OCI-LY3 (cell line): ENCODE data around the gene BMP8B.

Experiments
- H2AFZ ChIP-seq: fragments of 200-600, 300-600 bp; shearing (Covaris generic); 2 replicates; pipeline ENCODE4 v1.6.0; 2014; ENCODE audit warnings: antibody characterized with exemption, low read depth, low read length
- H3K27ac ChIP-seq: fragments of 200-600, 300-600 bp; sonication (generic); 2 replicates; pipeline ENCODE4 v1.5.1; 2014; ENCODE audit warnings: mild to moderate bottlenecking, low read length, moderate library complexity, mixed read lengths
- H3K27me3 ChIP-seq: fragments of 200-600, 300-600 bp; sonication (generic); 2 replicates; pipeline ENCODE4 v1.6.1; 2014; ENCODE audit warnings: low read depth, low read length, mixed read lengths
- H3K36me3 ChIP-seq: fragments of 200-600, 300-600 bp; sonication (generic); replicated peaks from 2 replicates; pipeline ENCODE3; 2014; ENCODE audit warnings: low read depth, low read length, mixed read lengths
- H3K4me1 ChIP-seq: fragments of 300-600, 200-600 bp; sonication (generic); 2 replicates; pipeline ENCODE4 v1.6.1; 2014; ENCODE audit warnings: low read length, mixed read lengths
- H3K4me2 ChIP-seq: fragments of 200-600, 300-600 bp; sonication (generic); 2 replicates; pipeline ENCODE4 v1.6.1; 2014; ENCODE audit warnings: low read length, mixed read lengths
- H3K4me3 ChIP-seq: fragments of 300-600, 200-600 bp; sonication (generic); 2 replicates; pipeline ENCODE4 v1.5.1; 2014; ENCODE audit warnings: antibody characterized with exemption, mild to moderate bottlenecking, low read length, moderate library complexity
- H3K79me2 ChIP-seq: fragments of 300-600, 200-600 bp; shearing (Covaris generic); 2 replicates; pipeline ENCODE4 v1.6.1; 2014; ENCODE audit warnings: mild to moderate bottlenecking, low read length, mixed read lengths
- H3K9ac ChIP-seq: fragments of 300-600, 200-600 bp; shearing (Covaris generic); 2 replicates; pipeline ENCODE4 v1.6.0; 2014; ENCODE audit warnings: mild to moderate bottlenecking, low read length, moderate library complexity
- H3K9me3 ChIP-seq: fragments of 200-600, 300-600 bp; shearing (Covaris generic); 2 replicates; pipeline ENCODE4 v1.6.1; 2014; ENCODE audit warnings: low read length, mixed read lengths; ENCODE audit not compliant: insufficient read depth
- H4K20me1 ChIP-seq: fragments of 200-600, 300-600 bp; sonication (generic); 2 replicates; pipeline ENCODE4 v1.6.1; 2016; ENCODE audit warnings: low read length, mixed read lengths; ENCODE audit not compliant: insufficient read depth
- EZH2phosphoT487 ChIP-seq: fragments of 200-600 bp; shearing (Covaris generic); IDR thresholded peaks from 2 replicates; pipeline ENCODE4 v1.6.1; 2018; ENCODE audit warnings: antibody characterized with exemption, mixed run types, low read depth
- TF ChIP-seq, protein P1 (sequence below): fragments of 200-600, 300-600 bp; sonication (generic); IDR thresholded peaks from 2 replicates; pipeline ENCODE4 v1.5.1; 2014; ENCODE audit warnings: antibody characterized with exemption, low read length, low read depth

The BMP8B gene

DNA sequence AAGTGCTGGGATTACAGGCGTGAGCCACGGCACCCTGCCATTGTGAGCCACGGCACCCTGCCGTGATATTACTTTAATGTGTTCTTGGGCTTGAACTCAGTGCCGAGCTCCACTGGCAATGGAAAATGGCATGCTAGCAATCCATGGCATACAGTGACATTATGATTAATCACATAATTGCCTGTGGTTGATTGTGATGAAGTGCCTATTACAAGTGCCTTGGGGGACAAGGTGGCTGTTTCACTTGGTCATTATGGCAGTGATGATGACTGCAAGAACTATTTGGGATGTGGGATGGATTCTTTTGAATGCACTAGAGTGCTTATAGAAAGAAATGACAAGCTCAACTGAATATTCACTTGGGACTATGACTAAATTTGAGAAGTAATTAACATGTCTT, 75.1 kb downstream of the BMP8B start:
- Histone ChIP-seq H4K20me1 (no peaks in the 10 kb centered on the region), H3K27ac (no peak overlapping the region), H3K9ac (no peak overlapping the region), H3K36me3 (no peaks in the 10 kb centered on the region), H3K9me3 (no peaks in the 10 kb centered on the region), H3K4me2 (no peak overlapping the region), H3K27me3 (peaks cover 10% of the 10 kb centered on the region), H3K79me2 (no peaks in the 10 kb centered on the region), H3K4me1 (no peaks in the 10 kb centered on the region), H2AFZ (no peak overlapping the region), H3K4me3 (no peak overlapping the region)
- TF ChIP-seq, protein P1, sequence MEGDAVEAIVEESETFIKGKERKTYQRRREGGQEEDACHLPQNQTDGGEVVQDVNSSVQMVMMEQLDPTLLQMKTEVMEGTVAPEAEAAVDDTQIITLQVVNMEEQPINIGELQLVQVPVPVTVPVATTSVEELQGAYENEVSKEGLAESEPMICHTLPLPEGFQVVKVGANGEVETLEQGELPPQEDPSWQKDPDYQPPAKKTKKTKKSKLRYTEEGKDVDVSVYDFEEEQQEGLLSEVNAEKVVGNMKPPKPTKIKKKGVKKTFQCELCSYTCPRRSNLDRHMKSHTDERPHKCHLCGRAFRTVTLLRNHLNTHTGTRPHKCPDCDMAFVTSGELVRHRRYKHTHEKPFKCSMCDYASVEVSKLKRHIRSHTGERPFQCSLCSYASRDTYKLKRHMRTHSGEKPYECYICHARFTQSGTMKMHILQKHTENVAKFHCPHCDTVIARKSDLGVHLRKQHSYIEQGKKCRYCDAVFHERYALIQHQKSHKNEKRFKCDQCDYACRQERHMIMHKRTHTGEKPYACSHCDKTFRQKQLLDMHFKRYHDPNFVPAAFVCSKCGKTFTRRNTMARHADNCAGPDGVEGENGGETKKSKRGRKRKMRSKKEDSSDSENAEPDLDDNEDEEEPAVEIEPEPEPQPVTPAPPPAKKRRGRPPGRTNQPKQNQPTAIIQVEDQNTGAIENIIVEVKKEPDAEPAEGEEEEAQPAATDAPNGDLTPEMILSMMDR = no peak
- no peak for TF ChIP-seq EZH2phosphoT487

DNA sequence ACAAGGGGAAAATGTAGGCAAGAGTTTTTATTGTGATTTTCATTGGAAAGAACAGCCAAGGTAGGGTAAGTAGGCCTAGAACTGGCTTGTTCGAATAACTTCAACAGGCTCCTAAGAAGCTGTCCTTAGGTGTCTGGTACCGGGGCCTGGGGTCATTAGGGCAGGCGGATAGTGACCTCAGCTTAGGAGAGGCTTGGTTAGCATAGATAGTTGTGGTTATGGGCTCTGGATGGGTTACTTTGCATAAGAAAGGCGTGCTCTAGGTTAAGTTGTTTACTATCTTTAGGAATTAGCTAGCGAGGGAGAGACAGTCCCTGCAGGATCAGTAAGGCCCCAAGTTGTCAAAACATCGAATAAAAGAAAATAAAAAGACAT, 76.7 kb downstream of the BMP8B start:
- H3K9ac ChIP-seq = no peak overlapping the region
- H3K27me3 ChIP-seq = peaks cover 2% of the 10 kb centered on the region
- H3K9me3 ChIP-seq = no peaks in the 10 kb centered on the region
- H4K20me1 ChIP-seq = no peaks in the 10 kb centered on the region
- H3K4me3 ChIP-seq = no peak overlapping the region
- H3K36me3 ChIP-seq = no peaks in the 10 kb centered on the region
- H3K79me2 ChIP-seq = no peaks in the 10 kb centered on the region
- TF ChIP-seq EZH2phosphoT487 = no peak
- TF ChIP-seq, protein P1 = no peak
- no peak overlapping the region for H3K4me2 ChIP-seq
- no peaks in the 10 kb centered on the region for H3K4me1 ChIP-seq
- H3K27ac ChIP-seq = no peak overlapping the region
- no peak overlapping the region for H2AFZ ChIP-seq

DNA sequence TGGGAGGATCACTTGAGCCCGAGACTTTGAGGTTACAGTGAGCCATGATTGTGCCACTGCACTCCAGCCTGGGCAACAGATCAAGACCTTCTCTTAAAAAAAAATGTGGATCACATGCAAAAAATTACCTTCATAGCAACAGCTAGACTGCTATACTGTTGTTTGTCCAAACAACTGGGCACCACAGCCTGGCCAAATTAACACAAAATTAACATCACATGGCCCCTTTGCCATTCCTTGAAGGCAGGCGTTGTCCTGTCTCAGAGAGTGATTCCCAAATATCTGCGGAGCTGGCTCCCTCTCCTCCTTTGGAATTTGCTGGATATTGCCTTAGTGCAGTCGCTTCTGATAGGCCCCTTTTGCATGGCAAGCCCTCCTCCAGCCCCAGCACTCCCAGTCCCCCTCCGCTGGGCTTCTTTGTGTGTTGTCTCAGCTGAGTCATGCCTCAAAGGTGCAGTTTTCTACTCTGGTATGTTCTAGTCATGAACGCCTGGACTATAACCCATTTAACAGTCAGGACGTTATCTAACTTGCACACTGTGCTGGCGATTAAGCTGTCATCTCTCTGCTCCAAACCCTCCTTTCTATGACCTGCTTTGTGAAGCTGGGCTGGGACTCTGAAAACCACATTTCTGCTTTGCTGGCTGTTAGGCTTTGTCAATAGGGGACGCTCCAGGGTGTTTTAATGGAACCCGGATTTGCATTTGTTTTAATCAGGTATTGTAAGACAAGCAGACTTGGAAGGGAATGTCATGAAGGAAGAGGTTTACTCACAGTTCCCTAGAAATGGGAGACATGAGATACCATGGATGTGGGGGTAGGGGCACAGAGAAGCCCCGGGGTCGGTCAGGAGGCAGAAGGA, 77.3 kb downstream of the BMP8B start:
- no peaks in the 10 kb centered on the region for H3K9me3 ChIP-seq
- H2AFZ ChIP-seq = no peak overlapping the region
- H3K9ac ChIP-seq = no peak overlapping the region
- no peak overlapping the region for H3K4me3 ChIP-seq
- H3K79me2 ChIP-seq = no peaks in the 10 kb centered on the region
- TF ChIP-seq EZH2phosphoT487 = no peak
- TF ChIP-seq, protein P1 = no peak
- no peaks in the 10 kb centered on the region for H3K36me3 ChIP-seq
- no peak overlapping the region for H3K4me2 ChIP-seq
- no peaks in the 10 kb centered on the region for H3K4me1 ChIP-seq
- H3K27ac ChIP-seq = no peak overlapping the region
- no peaks in the 10 kb centered on the region for H3K27me3 ChIP-seq
- H4K20me1 ChIP-seq = no peaks in the 10 kb centered on the region

DNA sequence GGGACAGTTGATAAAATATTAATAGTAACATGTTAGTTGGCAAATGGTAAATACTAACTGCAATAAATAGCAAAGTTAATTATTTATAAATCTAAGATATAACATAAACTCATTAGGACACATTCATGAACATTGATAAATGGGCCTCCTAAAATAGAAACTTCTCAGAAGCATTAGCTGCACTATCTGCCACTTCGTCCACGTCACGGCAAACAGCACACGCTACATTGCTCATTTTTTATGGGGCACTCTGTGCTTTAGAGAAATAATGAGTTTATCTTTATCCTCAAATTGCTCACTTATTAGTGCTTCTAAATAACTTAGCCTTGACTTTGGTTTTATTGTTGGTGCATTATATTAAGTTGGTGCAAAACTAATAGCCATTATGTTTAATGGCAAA, 81.2 kb downstream of the BMP8B start:
- no peak overlapping the region for H3K27ac ChIP-seq
- no peaks in the 10 kb centered on the region for H3K27me3 ChIP-seq

More for the DNA sequence above, 81.2 kb downstream of the BMP8B start:
- no peaks in the 10 kb centered on the region for H3K9me3 ChIP-seq
- no peaks in the 10 kb centered on the region for H3K79me2 ChIP-seq
- TF ChIP-seq, protein P1 = no peak
- TF ChIP-seq EZH2phosphoT487 = no peak
- H3K36me3 ChIP-seq = no peaks in the 10 kb centered on the region
- no peak overlapping the region for H3K4me2 ChIP-seq
- no peak overlapping the region for H3K4me3 ChIP-seq
- H4K20me1 ChIP-seq = no peaks in the 10 kb centered on the region
- H3K4me1 ChIP-seq = no peaks in the 10 kb centered on the region
- H2AFZ ChIP-seq = no peak overlapping the region
- no peak overlapping the region for H3K9ac ChIP-seq
